ENCODE measurements around the gene CARD16.

GRCh38 chr11:105078283-105078682, 33.1 kb upstream of the CARD16 start:
- no peak for TF ChIP-seq CTCF (IDR thresholded peaks at IDR 0.05)
- TF ChIP-seq POLR2A (IDR thresholded peaks at IDR 0.05), result no peak

Data from thyroid gland (tissue), 4 donors.